H1 (cell line): ENCODE results near the gene HMCN2. TPM values are rescaled to one million over a fixed set of nuclear protein-coding genes. Genes with fewer than 3 reads are reported as not detected.

ENCODE experiments used
- CTCF ChIA-PET: fragments of 300-600 bp; sonication (Branson Sonifier 250); formaldehyde crosslinking; loops from one replicate; lab custom pipeline; 2021; ENCODE audit not compliant: partially characterized antibody; lab: Charles Lee
- POLR2A ChIA-PET: fragments of 300-600 bp; sonication (Branson Sonifier 250); formaldehyde crosslinking; loops from one replicate; lab custom pipeline; 2021; ENCODE audit warnings: inconsistent platforms; ENCODE audit not compliant: partially characterized antibody; lab: Charles Lee
- DNase-seq, 2 experiments: peaks; one replicate each; pipeline versions ENCODE4 v3.0.0 to v3.0.0-alpha.2; 2010 to 2022; ENCODE audit warnings: low spot score in 2 of 2, low read depth in 1 of 2, mixed read lengths in 1 of 2
- FAIRE-seq: peaks from 2 replicates; lab custom pipeline; 2011; peaks lifted over from hg19 to GRCh38; lab: Jason Lieb, UNC
- H2AFZ ChIP-seq: 2 replicates; pipeline ENCODE4 v1.8.1; 2012; ENCODE audit warnings: low read length, inconsistent platforms
- H2AK5ac ChIP-seq: 2 replicates; pipeline ENCODE4 v1.6.1; 2013; ENCODE audit warnings: low read depth, low read length
- H2BK120ac ChIP-seq: replicated peaks from 2 replicates; pipeline ENCODE3; 2013; ENCODE audit warnings: low read depth, low read length, inconsistent platforms
- H2BK12ac ChIP-seq: 2 replicates; pipeline ENCODE4 v1.6.1; 2013; ENCODE audit warnings: low read depth, low read length
- H2BK15ac ChIP-seq: 2 replicates; pipeline ENCODE4 v1.6.1; 2013; ENCODE audit warnings: low read length
- H2BK20ac ChIP-seq: 2 replicates; pipeline ENCODE4 v1.6.1; 2013; ENCODE audit warnings: low read length
- H2BK5ac ChIP-seq: 2 replicates; pipeline ENCODE4 v1.6.1; 2013; ENCODE audit warnings: low read depth, low read length
- H3K14ac ChIP-seq: 2 replicates; pipeline ENCODE4 v1.6.1; 2013; ENCODE audit warnings: inconsistent platforms; ENCODE audit not compliant: insufficient read length
- H3K18ac ChIP-seq: 2 replicates; pipeline ENCODE4 v1.6.1; 2013; ENCODE audit warnings: low read length; ENCODE audit errors: extremely low read depth
- H3K23ac ChIP-seq: 2 replicates; pipeline ENCODE4 v1.6.1; 2013; ENCODE audit warnings: inconsistent platforms; ENCODE audit not compliant: insufficient read length
- H3K23me2 ChIP-seq: 2 replicates; pipeline ENCODE4 v1.6.1; 2013; ENCODE audit warnings: low read depth, low read length
- H3K27ac ChIP-seq: 2 replicates; pipeline ENCODE4 v1.6.1; 2011; ENCODE audit warnings: low read depth, low read length, inconsistent platforms
- H3K27me3 ChIP-seq, 4 experiments: replicated peaks in 1 of 4; 1 replicate in 1 of 4; 2 replicates in 3 of 4; pipeline versions ENCODE4 v1.6.1 to v1.8.1; 2011 to 2013; ENCODE audit warnings: low read length in 3 of 4, mild to moderate bottlenecking in 3 of 4, inconsistent platforms in 2 of 4, mixed read lengths in 2 of 4, moderate library complexity in 1 of 4; ENCODE audit not compliant: control insufficient read depth in 3 of 4, insufficient read depth in 3 of 4; ENCODE audit errors: extremely low read depth in 1 of 4
- H3K36me3 ChIP-seq, 4 experiments: 2 replicates each; pipeline versions ENCODE4 v1.6.1 to v1.8.1; 2011 to 2013; ENCODE audit warnings: mild to moderate bottlenecking in 4 of 4, low read length in 3 of 4, moderate library complexity in 2 of 4, control low read depth in 1 of 4, inconsistent platforms in 1 of 4; ENCODE audit not compliant: insufficient read depth in 4 of 4, control insufficient read depth in 2 of 4
- H3K4ac ChIP-seq: replicated peaks from 2 replicates; pipeline ENCODE3; 2013; ENCODE audit warnings: low read length, low read depth, mixed read lengths, inconsistent platforms; ENCODE audit not compliant: insufficient read length
- H3K4me1 ChIP-seq, 4 experiments: replicated peaks in 1 of 4; 1 replicate in 1 of 4; 2 replicates in 3 of 4; pipeline versions ENCODE4 v1.6.1 to v1.8.1; 2011 to 2013; ENCODE audit warnings: low read length in 3 of 4, inconsistent platforms in 2 of 4, mixed read lengths in 1 of 4; ENCODE audit not compliant: insufficient read depth in 4 of 4, control insufficient read depth in 3 of 4
- H3K4me2 ChIP-seq, 2 experiments: 2 replicates each; pipeline versions ENCODE4 v1.6.1 to v1.8.1; 2011 to 2013; ENCODE audit warnings: low read depth in 2 of 2, low read length in 2 of 2, control low read depth in 1 of 2, inconsistent platforms in 1 of 2, mild to moderate bottlenecking in 1 of 2; ENCODE audit not compliant: insufficient read depth in 1 of 2
- H3K4me3 ChIP-seq, 4 experiments: fragments of 200-600, 300-600 bp in 1 of 4; sonication (generic), shearing (Covaris generic), sonication (Bioruptor Twin) in 1 of 4; 2 replicates each; pipeline versions ENCODE4 v1.5.1 to v1.8.1; 2011 to 2016; ENCODE audit warnings: low read length in 4 of 4, low read depth in 3 of 4, control low read depth in 2 of 4, inconsistent platforms in 2 of 4, mild to moderate bottlenecking in 2 of 4, mixed read lengths in 1 of 4, moderate library complexity in 1 of 4; ENCODE audit not compliant: insufficient read depth in 2 of 4; ENCODE audit errors: extremely low read depth in 1 of 4
- H3K56ac ChIP-seq: replicated peaks from 2 replicates; pipeline ENCODE3; 2013; ENCODE audit warnings: low read depth, mild to moderate bottlenecking, mixed read lengths, low read length, inconsistent platforms; ENCODE audit not compliant: insufficient read length
- H3K79me1 ChIP-seq: 2 replicates; pipeline ENCODE4 v1.6.1; 2013; ENCODE audit warnings: low read depth, low read length, control low read depth
- H3K79me2 ChIP-seq, 2 experiments: 2 replicates each; pipeline versions ENCODE4 v1.6.1 to v1.8.1; 2012 to 2013; ENCODE audit warnings: low read length in 2 of 2, mild to moderate bottlenecking in 2 of 2, inconsistent platforms in 1 of 2; ENCODE audit not compliant: insufficient read depth in 2 of 2, control insufficient read depth in 1 of 2
- H3K9ac ChIP-seq, 4 experiments: replicated peaks in 1 of 4; 1 replicate in 1 of 4; 2 replicates in 3 of 4; pipeline versions ENCODE4 v1.6.1 to v1.8.1; 2011 to 2013; ENCODE audit warnings: low read depth in 3 of 4, low read length in 3 of 4, control low read depth in 2 of 4, mild to moderate bottlenecking in 2 of 4, moderate library complexity in 2 of 4, inconsistent platforms in 1 of 4; ENCODE audit errors: extremely low read depth in 1 of 4
- H3K9me3 ChIP-seq, 2 experiments: 2 replicates each; pipeline versions ENCODE4 v1.6.1 to v1.8.1; 2012 to 2013; ENCODE audit warnings: mild to moderate bottlenecking in 2 of 2, moderate library complexity in 2 of 2, control low read depth in 1 of 2, inconsistent platforms in 1 of 2, low read depth in 1 of 2, low read length in 1 of 2, mixed read lengths in 1 of 2; ENCODE audit not compliant: insufficient read depth in 2 of 2
- H4K20me1 ChIP-seq, 2 experiments: replicated peaks in 1 of 2; 2 replicates each; pipeline versions ENCODE3 to v1.8.1; 2011 to 2013; ENCODE audit warnings: inconsistent platforms in 2 of 2, low read length in 2 of 2, mild to moderate bottlenecking in 1 of 2; ENCODE audit not compliant: insufficient read depth in 2 of 2, control insufficient read depth in 1 of 2
- H4K5ac ChIP-seq: 2 replicates; pipeline ENCODE4 v1.6.1; 2013; ENCODE audit warnings: low read length, low read depth, mixed read lengths, inconsistent platforms; ENCODE audit not compliant: insufficient read length
- H4K8ac ChIP-seq: 2 replicates; pipeline ENCODE4 v1.8.0; 2013; ENCODE audit warnings: mild to moderate bottlenecking, moderate library complexity, low read length, inconsistent platforms; ENCODE audit not compliant: insufficient read depth; ENCODE audit errors: extremely low read depth
- H4K91ac ChIP-seq: replicated peaks from 2 replicates; pipeline ENCODE3; 2013; ENCODE audit warnings: low read length, mixed read lengths, inconsistent platforms; ENCODE audit not compliant: insufficient read length
- BACH1 ChIP-seq: IDR thresholded peaks from 2 replicates; pipeline ENCODE4 v1.6.1; 2012; ENCODE audit warnings: low read length, improper control_type of control experiment
- BRCA1 ChIP-seq: IDR thresholded peaks from 2 replicates; pipeline ENCODE4 v1.6.1; 2012; ENCODE audit warnings: low read depth, low read length, improper control_type of control experiment
- CBX5 ChIP-seq: fragments of 300-800, 300-1000 bp; sonication (generic); IDR thresholded peaks from 2 replicates; pipeline ENCODE4 v1.7.1; 2016; ENCODE audit warnings: antibody characterized with exemption, low read length, low read depth
- CHD1 ChIP-seq: IDR thresholded peaks from 2 replicates; pipeline ENCODE4 v1.6.1; 2012; ENCODE audit warnings: low read depth, low read length, improper control_type of control experiment
- CTBP2 ChIP-seq: IDR thresholded peaks from 2 replicates; pipeline ENCODE4 v1.7.0; 2011; ENCODE audit warnings: borderline replicate concordance, mild to moderate bottlenecking, moderate library complexity, mixed read lengths, low read length; ENCODE audit not compliant: insufficient read depth, insufficient read length
- EGR1 ChIP-seq: IDR thresholded peaks from 2 replicates; pipeline ENCODE4 v1.6.1; 2011; ENCODE audit warnings: low read depth, low read length, borderline replicate concordance
- EZH2 ChIP-seq: fragments of 200-600 bp; sonication (generic); IDR thresholded peaks from 2 replicates; pipeline ENCODE4 v1.7.1; 2012; ENCODE audit warnings: low read depth, mild to moderate bottlenecking, moderate library complexity, low read length, inconsistent platforms; ENCODE audit not compliant: severe bottlenecking
- SIN3A ChIP-seq, 2 experiments: IDR thresholded peaks in 1 of 2; conservative IDR thresholded peaks in 1 of 2; 2 replicates each; pipeline ENCODE4 v1.6.1; 2011 to 2012; ENCODE audit warnings: low read length in 2 of 2, improper control_type of control experiment in 1 of 2, low read depth in 1 of 2, mild to moderate bottlenecking in 1 of 2
- SIRT6 ChIP-seq: IDR thresholded peaks from one replicate; pipeline ENCODE4 v1.7.1; 2012; ENCODE audit warnings: low read length, inconsistent platforms
- SIX5 ChIP-seq: IDR thresholded peaks from 2 replicates; pipeline ENCODE4 v1.6.1; 2011; ENCODE audit warnings: mild to moderate bottlenecking, low read depth, low read length
- WGBS, 2 experiments: shearing (Covaris generic) in 1 of 2; methylation state at CpG; one replicate each; pipeline versions ENCODE4 v1.1.6 to v1.1.7; 2013 to 2015; ENCODE audit warnings: low lambda C conversion rate in 2 of 2, mixed read lengths in 2 of 2, inconsistent platforms in 1 of 2, low coverage in 1 of 2, missing lambda C conversion rate in 1 of 2; ENCODE audit not compliant: insufficient replicate concordance in 2 of 2, insufficient coverage in 1 of 2, insufficient read length in 1 of 2; ENCODE audit errors: extremely low coverage in 1 of 2, missing lambda C conversion rate in 1 of 2; 5-methylcytosine and 5-hydroxymethylcytosine counted together
- polyA plus RNA-seq, 7 experiments: library from polyadenylated mRNA; depleted of rRNA in 3 of 7; stranded (reverse) in 5 of 7; unstranded in 2 of 7; fragments of >200 nt in 5 of 7; fragments of 200-250 nt in 2 of 7; gene quantifications; 1 replicate in 5 of 7; 2 replicates in 1 of 7; 4 replicates in 1 of 7; pipeline versions ENCODE4 v1.2.1 to v1.2.3, GENCODE V29; 2011 to 2013; ENCODE audit warnings: missing spikeins in 2 of 7, mixed read lengths in 2 of 7
- total RNA-seq: library from RNA; stranded (reverse); fragmentation: NEBNext Ultra II Directional; extraction: Animal tissue kit (Norgen Biotek cat#: 25700); gene quantifications from 2 replicates; pipeline ENCODE4 v1.2.1, GENCODE V29; 2021

HMCN2 gene
- total and polyA plus RNA-seq, 2 of the 8 experiments (the other 6 are each of a cell fraction or from before 2014, with no cell fraction given), result 5.0 to 9.1 TPM

- CTCF ChIA-PET, result interaction anchor here (0.6 to 1.6 kb wide), 2 partner anchors 10 to 25 kb away, joined by 3 to 4 read pairs; no protein-coding TSS in a partner anchor
- Histone ChIP-seq H3K4me1 (no peaks in the 10 kb centered on the region), H2AK5ac (no peak overlapping the region), H3K79me2 (no peaks in the 10 kb centered on the region), H2BK12ac (no peak overlapping the region), H3K23me2 (no peaks in the 10 kb centered on the region), H3K27me3 (no peaks in the 10 kb centered on the region), H2BK5ac (no peak overlapping the region), H4K91ac (no peak overlapping the region), H3K79me1 (no peaks in the 10 kb centered on the region), H4K20me1 (no peaks in the 10 kb centered on the region), H3K9ac (no peak overlapping the region), H3K18ac (no peak overlapping the region), H2BK20ac (no peak overlapping the region), H2BK120ac (no peak overlapping the region), H3K4ac (no peak overlapping the region), H4K8ac (no peak overlapping the region), H3K27ac (no peak overlapping the region), H3K56ac (no peak overlapping the region), H2AFZ (no peak overlapping the region), H3K23ac (no peak overlapping the region), H3K9me3 (no peaks in the 10 kb centered on the region), H4K5ac (no peak overlapping the region), H3K4me2 (no peak overlapping the region), H3K14ac (no peak overlapping the region), H3K4me3 (no peak overlapping the region), H2BK15ac (no peak overlapping the region), H3K36me3 (no peaks in the 10 kb centered on the region; a peak in 1 of 8 replicates)
- DNase-seq (no peak), FAIRE-seq (no peak)
- POLR2A ChIA-PET, result interaction anchor here (0.6 to 1.4 kb wide), 2 partner anchors 12 to 15 kb away, joined by 3 read pairs; no protein-coding TSS in a partner anchor
- 85% methylated on average over 9 of the region's 9 CpGs; no CpG with 5 or more reads in 1 of the 2 experiments for WGBS, 2 experiments
- no peak for TF ChIP-seq CHD1
- TF ChIP-seq BACH1, result no peak
- TF ChIP-seq SIX5, result no peak
- TF ChIP-seq CBX5, result no peak
- no peak for TF ChIP-seq BRCA1
- TF ChIP-seq SIN3A (conservative IDR thresholded peaks at IDR 0.05 in 1 of 2, IDR thresholded peaks at IDR 0.05 in 1 of 2; ENCODE audit: low read depth in 1 of 2, low read length in 2 of 2), result no peak
- TF ChIP-seq EGR1, result no peak
- no peak for TF ChIP-seq CTBP2
- no peak for TF ChIP-seq SIRT6
- TF ChIP-seq EZH2, result no peak
Observed at GRCh38 chr9:130407916-130408663, 142.5 kb downstream of the HMCN2 start.
